ENCODE results near the gene RPL13.

RPL13 gene

DNA sequence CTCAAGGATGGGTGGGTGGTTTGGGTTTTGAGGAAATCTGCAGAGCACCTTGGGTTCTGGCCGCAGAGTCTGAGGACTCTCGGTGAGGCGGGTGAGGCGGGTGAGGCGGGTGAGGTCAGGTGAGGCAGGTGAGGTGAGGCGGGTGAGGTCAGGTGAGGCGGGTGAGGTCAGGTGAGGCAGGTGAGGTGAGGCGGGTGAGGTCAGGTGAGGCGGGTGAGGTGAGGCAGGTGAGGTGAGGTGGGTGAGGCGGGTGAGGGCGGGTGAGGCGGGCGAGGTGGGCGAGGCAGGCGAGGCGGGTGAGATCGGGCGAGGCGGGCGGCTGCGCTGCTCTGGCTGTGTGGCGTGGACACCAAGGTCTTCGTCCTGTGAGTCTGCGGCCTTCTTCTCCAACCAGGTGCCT is 24.1 kb upstream of the RPL13 start:
- no peaks in the 10 kb centered on the region for H3K4me1 ChIP-seq (ENCODE audit: insufficient read depth, low read length)
- no peak overlapping the region for H3K4me3 ChIP-seq (ENCODE audit: low read depth in 1 of 2, low read length in 2 of 2)
- ATAC-seq (ENCODE audit: insufficient read depth, low read depth) (no peak), DNase-seq (no peak)
- peaks cover 24% of the 10 kb centered on the region for H4K20me1 ChIP-seq (ENCODE audit: insufficient read depth, low read length)
- peaks cover 78% of the 10 kb centered on the region for H3K36me3 ChIP-seq (ENCODE audit: insufficient read depth, low read length)
- TF ChIP-seq EZH2 (IDR thresholded peaks at IDR 0.05; ENCODE audit: borderline replicate concordance, low read depth, low read length, severe bottlenecking), result no peak
- TF ChIP-seq, protein P1, sequence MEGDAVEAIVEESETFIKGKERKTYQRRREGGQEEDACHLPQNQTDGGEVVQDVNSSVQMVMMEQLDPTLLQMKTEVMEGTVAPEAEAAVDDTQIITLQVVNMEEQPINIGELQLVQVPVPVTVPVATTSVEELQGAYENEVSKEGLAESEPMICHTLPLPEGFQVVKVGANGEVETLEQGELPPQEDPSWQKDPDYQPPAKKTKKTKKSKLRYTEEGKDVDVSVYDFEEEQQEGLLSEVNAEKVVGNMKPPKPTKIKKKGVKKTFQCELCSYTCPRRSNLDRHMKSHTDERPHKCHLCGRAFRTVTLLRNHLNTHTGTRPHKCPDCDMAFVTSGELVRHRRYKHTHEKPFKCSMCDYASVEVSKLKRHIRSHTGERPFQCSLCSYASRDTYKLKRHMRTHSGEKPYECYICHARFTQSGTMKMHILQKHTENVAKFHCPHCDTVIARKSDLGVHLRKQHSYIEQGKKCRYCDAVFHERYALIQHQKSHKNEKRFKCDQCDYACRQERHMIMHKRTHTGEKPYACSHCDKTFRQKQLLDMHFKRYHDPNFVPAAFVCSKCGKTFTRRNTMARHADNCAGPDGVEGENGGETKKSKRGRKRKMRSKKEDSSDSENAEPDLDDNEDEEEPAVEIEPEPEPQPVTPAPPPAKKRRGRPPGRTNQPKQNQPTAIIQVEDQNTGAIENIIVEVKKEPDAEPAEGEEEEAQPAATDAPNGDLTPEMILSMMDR (IDR thresholded peaks at IDR 0.05; ENCODE audit: borderline replicate concordance, extremely low read depth, low read length, poor library complexity, severe bottlenecking), result no peak
- peaks cover 18% of the 10 kb centered on the region for H3K79me2 ChIP-seq (ENCODE audit: insufficient read depth, low read length)
- H2AFZ ChIP-seq (ENCODE audit: low read depth, low read length), result no peak overlapping the region
- no peak overlapping the region for H3K27ac ChIP-seq (ENCODE audit: low read length)
- no peak overlapping the region for H3K4me2 ChIP-seq (ENCODE audit: insufficient read depth, low read length)
- no peak overlapping the region for H3K9ac ChIP-seq (ENCODE audit: low read depth, low read length)
- H3K9me3 ChIP-seq (ENCODE audit: insufficient read depth, low read length, severe bottlenecking), result no peaks in the 10 kb centered on the region
- no peaks in the 10 kb centered on the region for H3K27me3 ChIP-seq (ENCODE audit: insufficient read depth, low read length, poor library complexity)

DNA sequence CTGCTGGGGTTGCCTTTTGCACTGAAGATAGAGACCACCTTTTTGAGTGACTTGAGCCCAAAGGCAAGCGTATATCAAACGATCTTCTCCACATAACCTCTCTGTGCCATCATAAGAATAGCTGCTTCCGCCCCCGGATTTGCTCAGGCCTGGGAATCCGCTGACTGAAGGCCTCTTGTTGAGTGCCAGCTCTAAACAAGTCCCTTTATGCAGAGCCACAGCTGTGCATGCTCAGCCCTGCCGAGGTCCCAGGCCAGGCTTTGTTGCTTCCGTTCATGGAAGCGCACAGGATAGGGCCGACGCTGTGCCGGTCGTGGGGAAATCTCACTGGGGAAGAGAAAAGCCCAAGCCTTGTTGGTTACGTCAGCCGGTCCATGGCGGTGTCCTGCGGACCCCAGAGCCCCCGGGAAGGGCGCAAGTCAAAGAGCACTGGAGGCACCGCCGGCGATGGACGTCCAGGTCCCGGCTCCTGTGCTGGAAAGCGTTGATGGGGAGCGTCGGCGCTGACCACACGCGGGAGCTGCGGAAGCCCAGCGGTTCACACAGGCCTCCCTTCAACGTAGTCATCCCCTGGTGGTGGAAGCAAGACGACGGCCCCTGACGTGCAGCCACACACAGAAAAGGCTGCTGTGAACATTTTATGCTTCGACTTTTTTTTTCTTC is 23.5 kb upstream of the RPL13 start:
- H3K27ac ChIP-seq (ENCODE audit: low read length), result no peak overlapping the region
- H3K9me3 ChIP-seq (ENCODE audit: insufficient read depth, low read length, severe bottlenecking), result no peaks in the 10 kb centered on the region
- DNase-seq (no peak), ATAC-seq (ENCODE audit: insufficient read depth, low read depth) (no peak)
- H3K4me3 ChIP-seq (ENCODE audit: low read depth in 1 of 2, low read length in 2 of 2), result no peak overlapping the region
- no peak overlapping the region for H2AFZ ChIP-seq (ENCODE audit: low read depth, low read length)
- peaks cover 76% of the 10 kb centered on the region for H3K36me3 ChIP-seq (ENCODE audit: insufficient read depth, low read length)
- no peak overlapping the region for H3K4me2 ChIP-seq (ENCODE audit: insufficient read depth, low read length)
- H4K20me1 ChIP-seq (ENCODE audit: insufficient read depth, low read length), result peaks cover 29% of the 10 kb centered on the region
- H3K27me3 ChIP-seq (ENCODE audit: insufficient read depth, low read length, poor library complexity), result no peaks in the 10 kb centered on the region
- H3K4me1 ChIP-seq (ENCODE audit: insufficient read depth, low read length), result no peaks in the 10 kb centered on the region
- no peak overlapping the region for H3K9ac ChIP-seq (ENCODE audit: low read depth, low read length)
- TF ChIP-seq EZH2 (IDR thresholded peaks at IDR 0.05; ENCODE audit: borderline replicate concordance, low read depth, low read length, severe bottlenecking), result no peak
- TF ChIP-seq, protein P1 (IDR thresholded peaks at IDR 0.05; ENCODE audit: borderline replicate concordance, extremely low read depth, low read length, poor library complexity, severe bottlenecking), result no peak
- peaks cover 18% of the 10 kb centered on the region for H3K79me2 ChIP-seq (ENCODE audit: insufficient read depth, low read length)

DNA sequence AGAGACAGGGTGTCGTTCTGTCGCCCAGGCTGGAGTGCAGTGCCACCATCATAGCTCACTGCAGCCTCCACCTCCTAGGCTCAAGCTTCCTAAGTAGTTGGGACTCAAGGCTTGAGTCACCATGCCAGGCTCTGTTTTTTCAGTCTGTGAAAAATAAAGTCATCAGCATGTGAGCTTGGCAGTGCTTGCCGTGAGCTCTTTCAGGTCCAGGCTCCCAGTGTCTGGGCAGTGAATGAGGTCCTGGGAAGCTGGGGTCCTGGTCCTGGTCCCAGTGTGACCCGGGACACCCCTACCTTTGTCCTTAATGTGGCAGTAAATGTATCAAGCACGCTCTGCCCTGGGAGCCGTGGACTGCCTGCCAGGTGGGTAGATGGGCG is 22.9 kb upstream of the RPL13 start:
- Histone ChIP-seq H3K4me3 (ENCODE audit: low read depth in 1 of 2, low read length in 2 of 2) (no peak overlapping the region), H3K4me1 (ENCODE audit: insufficient read depth, low read length) (no peaks in the 10 kb centered on the region), H3K36me3 (ENCODE audit: insufficient read depth, low read length) (peaks cover 74% of the 10 kb centered on the region), H3K9ac (ENCODE audit: low read depth, low read length) (no peak overlapping the region), H3K9me3 (ENCODE audit: insufficient read depth, low read length, severe bottlenecking) (no peaks in the 10 kb centered on the region), H2AFZ (ENCODE audit: low read depth, low read length) (no peak overlapping the region), H3K27me3 (ENCODE audit: insufficient read depth, low read length, poor library complexity) (no peaks in the 10 kb centered on the region), H3K4me2 (ENCODE audit: insufficient read depth, low read length) (no peak overlapping the region), H3K27ac (ENCODE audit: low read length) (no peak overlapping the region), H4K20me1 (ENCODE audit: insufficient read depth, low read length) (peaks cover 29% of the 10 kb centered on the region), H3K79me2 (ENCODE audit: insufficient read depth, low read length) (peaks cover 18% of the 10 kb centered on the region)
- DNase-seq (no peak), ATAC-seq (ENCODE audit: insufficient read depth, low read depth) (no peak)
- TF ChIP-seq, protein P1 (IDR thresholded peaks at IDR 0.05; ENCODE audit: borderline replicate concordance, extremely low read depth, low read length, poor library complexity, severe bottlenecking), result no peak
- no peak for TF ChIP-seq EZH2 (IDR thresholded peaks at IDR 0.05; ENCODE audit: borderline replicate concordance, low read depth, low read length, severe bottlenecking)
